Psoas muscle (tissue), 8 donors: ENCODE measurements around the gene PDE4D. TPM values are rescaled to one million over a fixed set of nuclear protein-coding genes. Genes with fewer than 3 reads are reported as not detected.

ENCODE experiments used
- ATAC-seq, 4 donors: fragments of 200-7000 bp; cut with Tn5 transposase; one replicate each; pipeline ENCODE4 v1.9.1; 2020; ENCODE audit warnings: moderate library complexity in 3 of 4, mild to moderate bottlenecking in 2 of 4
- DNase-seq, 2 donors: peaks; one replicate each; pipeline ENCODE4 v3.0.0-alpha.2; 2020
- H3K27ac ChIP-seq: fragments of 200-600 bp; one replicate; pipeline ENCODE4 v1.8.0; 2022
- H3K27me3 ChIP-seq, 3 donors: fragments of 200-600 bp in 1 of 3; one replicate each; pipeline versions ENCODE4 v1.6.1 to v1.8.0; 2013 to 2022; ENCODE audit warnings: low read length in 2 of 3, mild to moderate bottlenecking in 2 of 3, moderate library complexity in 1 of 3; ENCODE audit not compliant: insufficient read depth in 3 of 3
- H3K36me3 ChIP-seq, 2 donors: fragments of 200-600 bp in 1 of 2; one replicate each; pipeline versions ENCODE4 v1.6.1 to v1.8.0; 2013 to 2022; ENCODE audit warnings: low read depth in 1 of 2, mild to moderate bottlenecking in 1 of 2, moderate library complexity in 1 of 2; ENCODE audit not compliant: insufficient read depth in 1 of 2
- H3K4me1 ChIP-seq: fragments of 200-600 bp; one replicate; pipeline ENCODE4 v1.8.0; 2022
- H3K4me3 ChIP-seq: fragments of 200-600 bp; one replicate; pipeline ENCODE4 v1.8.0; 2022; ENCODE audit warnings: mild to moderate bottlenecking
- H3K9me3 ChIP-seq: fragments of 200-600 bp; one replicate; pipeline ENCODE4 v1.8.0; 2022
- WGBS, 3 donors: extraction: QIAGEN DNeasy Blood & Tissue Kit; methylation state at CpG; one replicate each; pipeline versions ENCODE4 v1.1.6 to v1.1.7; 2013; 5-methylcytosine and 5-hydroxymethylcytosine counted together
- intact Hi-C, 2 donors: fragments of 100-400 bp; cut with DNase I; formaldehyde crosslinking; loops; one replicate each; pipeline versions ENCODE4 v1.11.0 to v1.14.2; 2022
- polyA plus RNA-seq, 3 donors: library from polyadenylated mRNA; stranded (reverse); fragments of 200-250 nt; gene quantifications; one replicate each; pipeline ENCODE4 v1.2.3, GENCODE V29; 2013
- total RNA-seq, 4 donors: library from RNA; stranded (reverse); fragmentation: NEBNext Ultra II Directional in 2 of 4; extraction: Animal tissue kit (Norgen Biotek cat#: 25700) in 2 of 4; gene quantifications; one replicate each; pipeline versions ENCODE4 v1.2.1 to v1.2.4, GENCODE V29; 2021 to 2023
- TF ChIP-seq, protein P1 (sequence below): fragments of 200-600 bp; IDR thresholded peaks from one replicate; pipeline ENCODE4 v1.8.0; 2022; ENCODE audit warnings: antibody characterized with exemption
- donor health status: healthy with polysubstance abuse.
- donor health status: DM: no; HTN: no; CAD: no; lungs with moderate emphysema.
- donor health status: Bipolar disorder and iron deficiency.
- donor health status: healthy.
- donor health status: DM: yes; HTN: yes; CAD: no.
- donor health status: DM: no; HTN: no; CAD: no.
- donor health status: DM: no; HTN: no; CAD: no.
- donor health status: DM: yes; HTN: yes; CAD: no.

The PDE4D gene
- total and polyA plus RNA-seq, 7 donors: 42.6 to 283 (median 88.7) TPM

- TF ChIP-seq, protein P1, sequence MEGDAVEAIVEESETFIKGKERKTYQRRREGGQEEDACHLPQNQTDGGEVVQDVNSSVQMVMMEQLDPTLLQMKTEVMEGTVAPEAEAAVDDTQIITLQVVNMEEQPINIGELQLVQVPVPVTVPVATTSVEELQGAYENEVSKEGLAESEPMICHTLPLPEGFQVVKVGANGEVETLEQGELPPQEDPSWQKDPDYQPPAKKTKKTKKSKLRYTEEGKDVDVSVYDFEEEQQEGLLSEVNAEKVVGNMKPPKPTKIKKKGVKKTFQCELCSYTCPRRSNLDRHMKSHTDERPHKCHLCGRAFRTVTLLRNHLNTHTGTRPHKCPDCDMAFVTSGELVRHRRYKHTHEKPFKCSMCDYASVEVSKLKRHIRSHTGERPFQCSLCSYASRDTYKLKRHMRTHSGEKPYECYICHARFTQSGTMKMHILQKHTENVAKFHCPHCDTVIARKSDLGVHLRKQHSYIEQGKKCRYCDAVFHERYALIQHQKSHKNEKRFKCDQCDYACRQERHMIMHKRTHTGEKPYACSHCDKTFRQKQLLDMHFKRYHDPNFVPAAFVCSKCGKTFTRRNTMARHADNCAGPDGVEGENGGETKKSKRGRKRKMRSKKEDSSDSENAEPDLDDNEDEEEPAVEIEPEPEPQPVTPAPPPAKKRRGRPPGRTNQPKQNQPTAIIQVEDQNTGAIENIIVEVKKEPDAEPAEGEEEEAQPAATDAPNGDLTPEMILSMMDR: no peak
- Histone ChIP-seq H3K4me3 (no peak overlapping the region), H3K4me1 (no peaks in the 10 kb centered on the region), H3K9me3 (no peaks in the 10 kb centered on the region), H3K36me3 (no peaks in the 10 kb centered on the region), H3K27ac (no peak overlapping the region), H3K27me3 (peaks cover 0 to 5% (median 0%) of the 10 kb centered on the region in 3 donors)
- DNase-seq (no peak), ATAC-seq (no peak)
- intact Hi-C loops: no loop called here
- WGBS, 3 donors: 57 to 64% (median 62%) methylated on average over 7 of the region's 7 CpGs
Observed at GRCh38 chr5:59832577-59833301, 60.8 kb downstream of the PDE4D start.

GRCh38 chr5:59831326-59832010, 62.1 kb downstream of the PDE4D start:
- Histone ChIP-seq H3K9me3 (no peaks in the 10 kb centered on the region), H3K4me1 (no peaks in the 10 kb centered on the region), H3K27ac (no peak overlapping the region), H3K4me3 (no peak overlapping the region), H3K27me3 (peaks cover 0 to 5% (median 0%) of the 10 kb centered on the region in 3 donors), H3K36me3 (no peaks in the 10 kb centered on the region)
- TF ChIP-seq, protein P1: no peak
- DNase-seq: no peak
- ATAC-seq: no peak
- 48 to 54% (median 49%) methylated on average over 4 of the region's 4 CpGs for WGBS, 3 donors
- intact Hi-C loops: no loop called here

- H3K4me3 ChIP-seq: no peak overlapping the region
- WGBS, 3 donors: 77 to 80% (median 79%) methylated on average over 2 of the region's 2 CpGs
- no peak overlapping the region for H3K27ac ChIP-seq
- TF ChIP-seq, protein P1: no peak
- peaks cover 0 to 5% (median 0%) of the 10 kb centered on the region in 3 donors for H3K27me3 ChIP-seq
- H3K36me3 ChIP-seq: no peaks in the 10 kb centered on the region
- no peaks in the 10 kb centered on the region for H3K4me1 ChIP-seq
- no peak for DNase-seq
- intact Hi-C loops: no loop called here
- no peak for ATAC-seq
- H3K9me3 ChIP-seq: no peaks in the 10 kb centered on the region
Observed at GRCh38 chr5:59830536-59831200, 62.9 kb downstream of the PDE4D start.

- TF ChIP-seq, protein P1: no peak
- no peak overlapping the region for H3K27ac ChIP-seq
- ATAC-seq: no peak
- WGBS, 3 donors: 97 to 99% (median 98%) methylated on average over 2 of the region's 2 CpGs
- no peaks in the 10 kb centered on the region for H3K9me3 ChIP-seq
- H3K27me3 ChIP-seq: peaks cover 0 to 5% (median 0%) of the 10 kb centered on the region in 3 donors
- DNase-seq: no peak
- no peaks in the 10 kb centered on the region for H3K4me1 ChIP-seq
- no peaks in the 10 kb centered on the region for H3K36me3 ChIP-seq
- intact Hi-C loops: no loop called here
- no peak overlapping the region for H3K4me3 ChIP-seq
Observed at GRCh38 chr5:59829922-59830321, 63.6 kb downstream of the PDE4D start.
